GM10847 (cell line): Measurements from ENCODE around the gene IGFBP5.

ENCODE experiments used
- POLR2A ChIP-seq: IDR thresholded peaks from 2 replicates; pipeline ENCODE4 v1.6.1; 2011; ENCODE audit not compliant: insufficient read length; ENCODE audit errors: extremely low read depth

IGFBP5 gene

GRCh38 chr2:216721141-216721540 lies 25.8 kb upstream of the IGFBP5 start:
- TF ChIP-seq POLR2A = no peak

- no peak for TF ChIP-seq POLR2A
Measured at GRCh38 chr2:216720722-216721121, 25.4 kb upstream of the IGFBP5 start.

GRCh38 chr2:216717907-216718615 lies 22.7 kb upstream of the IGFBP5 start:
- no peak for TF ChIP-seq POLR2A

- no peak for TF ChIP-seq POLR2A
Measured at GRCh38 chr2:216717491-216717901, 22.1 kb upstream of the IGFBP5 start.

- TF ChIP-seq POLR2A = no peak
Measured at GRCh38 chr2:216716109-216716508, 20.8 kb upstream of the IGFBP5 start.

- no peak for TF ChIP-seq POLR2A
Measured at GRCh38 chr2:216715402-216715974, 20.1 kb upstream of the IGFBP5 start.

- no peak for TF ChIP-seq POLR2A
Measured at GRCh38 chr2:216714376-216714775, 19.0 kb upstream of the IGFBP5 start.

- no peak for TF ChIP-seq POLR2A
Measured at GRCh38 chr2:216713691-216714336, 18.5 kb upstream of the IGFBP5 start.

- no peak for TF ChIP-seq POLR2A
Measured at GRCh38 chr2:216711348-216711747, 16.0 kb upstream of the IGFBP5 start.

GRCh38 chr2:216710551-216711301 lies 15.4 kb upstream of the IGFBP5 start:
- no peak for TF ChIP-seq POLR2A

GRCh38 chr2:216702756-216703155 lies 7.4 kb upstream of the IGFBP5 start:
- no peak for TF ChIP-seq POLR2A

- no peak for TF ChIP-seq POLR2A
Measured at GRCh38 chr2:216701544-216701943, 6.2 kb upstream of the IGFBP5 start.

- TF ChIP-seq POLR2A = no peak
Measured at GRCh38 chr2:216700781-216701180, 5.4 kb upstream of the IGFBP5 start.

GRCh38 chr2:216700088-216700567 lies 4.8 kb upstream of the IGFBP5 start:
- TF ChIP-seq POLR2A = no peak

- no peak for TF ChIP-seq POLR2A
Measured at GRCh38 chr2:216698895-216699294, 3.5 kb upstream of the IGFBP5 start.

- TF ChIP-seq POLR2A = no peak
Measured at GRCh38 chr2:216698293-216698692, 2.9 kb upstream of the IGFBP5 start.
